RWPE1 (cell line): ENCODE data around the gene AKAP8L.
A peak's percentile ranks its signal among the peaks of the same experiment; 100 is the strongest.
"Not testable (repeated sequence)": the region's sequence is repeated elsewhere in the genome, so short reads cannot be mapped to it uniquely, and the experiment has no call there.

Experiments
- CTCF ChIA-PET: fragments of 350-600 bp; sonication (Branson Sonifier 250); formaldehyde crosslinking; extraction: SDS; loops from one replicate; lab custom pipeline; 2021; lab: Yijun Ruan, JAX
- POLR2A ChIA-PET: fragments of 400-600 bp; formaldehyde crosslinking; extraction: SDS; loops from one replicate; lab custom pipeline; 2020; ENCODE audit warnings: antibody characterized with exemption; ENCODE audit not compliant: low non-redundant PET; lab: Yijun Ruan, JAX
- DNase-seq: peaks from one replicate; pipeline ENCODE4 v3.0.0; 2012; ENCODE audit warnings: low spot score
- H3K27ac ChIP-seq: fragments of 450-650 bp; 2 replicates; pipeline ENCODE4 v1.5.1; 2017
- CTCF ChIP-seq: fragments of 450-650 bp; conservative IDR thresholded peaks from 2 replicates; pipeline ENCODE4 v1.5.1; 2017; ENCODE audit warnings: low read depth, mild to moderate bottlenecking

Gene AKAP8L

DNA sequence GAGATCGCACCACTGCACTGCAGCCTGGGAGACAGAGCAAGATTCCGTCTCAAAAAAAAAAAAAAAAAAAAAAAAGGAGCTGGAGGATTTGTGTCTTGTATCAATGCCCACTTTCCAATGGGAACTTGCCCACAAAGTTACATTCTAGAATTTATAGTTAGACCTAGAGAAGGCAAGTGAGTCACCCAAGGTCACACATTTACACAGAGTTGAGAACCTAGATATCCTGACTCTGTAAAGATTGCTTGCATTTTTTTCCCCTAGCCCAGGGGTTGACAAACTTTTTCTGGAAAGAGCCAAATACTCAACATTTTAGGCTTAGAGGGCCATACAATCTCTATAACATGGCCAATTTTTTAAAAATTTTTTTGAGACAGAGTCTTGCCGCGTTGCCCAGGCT, 78.7 kb downstream of the AKAP8L start:
- ChIA-PET CTCF (no interaction called here), POLR2A (interaction anchor here (0.6 kb wide), 1 partner anchor 187 kb away, joined by 4 read pairs; no protein-coding TSS in a partner anchor)
- no peak for DNase-seq
- H3K27ac ChIP-seq: no peak overlapping the region; the same call in 1 of the 2 replicates
- no peak for TF ChIP-seq CTCF

DNA sequence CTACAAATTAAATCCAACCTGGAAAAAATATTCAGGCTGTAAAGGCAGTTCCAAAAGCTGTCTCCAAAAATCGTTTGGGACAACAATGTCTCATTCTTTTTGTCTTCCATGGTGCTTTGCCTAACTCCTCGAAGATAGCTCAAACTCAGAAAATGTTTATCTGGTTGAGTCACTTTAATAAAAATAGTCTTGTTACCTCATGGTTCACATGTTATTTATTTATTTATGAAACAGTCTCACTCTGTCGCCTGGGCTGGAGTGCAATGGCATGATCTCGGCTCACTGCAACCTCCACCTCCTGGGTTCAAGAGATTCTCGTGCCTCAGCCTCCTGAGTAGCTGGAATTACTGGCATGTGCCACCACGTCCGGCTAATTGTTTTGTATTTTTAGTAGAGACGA, 81.6 kb downstream of the AKAP8L start:
- no peak for TF ChIP-seq CTCF
- no peak for DNase-seq
- no peak overlapping the region for H3K27ac ChIP-seq
- ChIA-PET POLR2A (interaction anchor here (0.5 kb wide), 1 partner anchor 824 kb away, joined by 4 read pairs; no protein-coding TSS in a partner anchor), CTCF (no interaction called here)

DNA sequence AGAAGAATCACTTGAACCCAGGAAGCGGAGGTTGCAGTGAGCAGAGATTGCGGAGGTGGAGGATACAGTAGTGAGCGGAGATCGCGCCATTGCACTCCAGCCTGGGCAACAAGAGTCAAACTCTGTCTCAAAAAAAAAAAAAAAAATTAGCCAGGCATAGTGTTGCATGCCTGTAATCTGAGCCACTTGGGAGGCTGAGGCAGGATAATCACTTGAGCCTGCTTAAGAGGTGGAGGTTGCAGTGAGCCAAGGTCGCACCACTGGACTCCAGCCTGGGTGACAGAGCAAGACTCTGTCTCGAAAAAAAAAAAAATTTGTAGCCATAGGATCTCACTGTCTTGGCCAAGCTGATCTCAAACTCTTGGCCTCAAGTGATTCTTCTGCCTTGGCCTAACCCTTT, 82.8 kb downstream of the AKAP8L start:
- DNase-seq, POLR2A ChIA-PET: not testable (repeated sequence)
- peak overlapping the region; percentile 29 for H3K27ac ChIP-seq
- CTCF ChIA-PET: interaction anchor here (0.7 kb wide), 1 partner anchor 84 kb away, joined by 6 read pairs; no protein-coding TSS in a partner anchor

- no peak for TF ChIP-seq CTCF
- peak within 1 kb of the TSS; percentile 97 for H3K27ac ChIP-seq
- ChIA-PET POLR2A (interaction anchor here (1.0 kb wide), 1 partner anchor 16 kb away, joined by 5 read pairs; no protein-coding TSS in a partner anchor), CTCF (no interaction called here)
- peak; percentile 92 for DNase-seq
Measured at GRCh38 chr19:15332311-15332996, 86.3 kb downstream of the AKAP8L start, which contains the start of gene BRD4. Gene BRD4, minus strand, starts transcription at chr19:15332539. Its CDS starts 59,440 bp downstream, at chr19:15273099.

GRCh38 chr19:15331419-15332310, 87.1 kb downstream of the AKAP8L start:
- ChIA-PET CTCF (interaction anchor here (0.5 kb wide), 1 partner anchor 9 kb away, joined by 6 read pairs; no protein-coding TSS in a partner anchor), POLR2A (no interaction called here)
- TF ChIP-seq CTCF: no peak
- H3K27ac ChIP-seq: peak overlapping the region; percentile 97
- peak; percentile 78 for DNase-seq

- ChIA-PET POLR2A (no interaction called here), CTCF (interaction anchor here (0.5 kb wide), 1 partner anchor 8 kb away, joined by 6 read pairs; no protein-coding TSS in a partner anchor)
- H3K27ac ChIP-seq: peak overlapping the region; percentile 97
- peak; percentile 87 for DNase-seq
- no peak for TF ChIP-seq CTCF
Measured at GRCh38 chr19:15330801-15331418, 87.9 kb downstream of the AKAP8L start.
